Measurements from ENCODE around the gene CAND2. TPM values are rescaled to one million over a fixed set of nuclear protein-coding genes. Genes with fewer than 3 reads are reported as not detected.
"Not testable (repeated sequence)": the region's sequence is repeated elsewhere in the genome, so short reads cannot be mapped to it uniquely, and the experiment has no call there.

Gene CAND2
- total and polyA plus RNA-seq, 2 of the 8 experiments (the other 6 are each of a cell fraction or from before 2014, with no cell fraction given), result 8.7 TPM

- not testable (repeated sequence) for H3K27me3 ChIP-seq (replicated peaks in 1 of 4; ENCODE audit: control insufficient read depth in 3 of 4, extremely low read depth in 1 of 4, insufficient read depth in 3 of 4, low read length in 3 of 4); H4K5ac ChIP-seq (ENCODE audit: insufficient read length, low read depth, low read length); H2BK12ac ChIP-seq (ENCODE audit: low read depth, low read length); H3K4me2 ChIP-seq (ENCODE audit: insufficient read depth in 1 of 2, low read depth in 2 of 2, low read length in 2 of 2); H4K20me1 ChIP-seq (replicated peaks in 1 of 2; ENCODE audit: control insufficient read depth in 1 of 2, insufficient read depth in 2 of 2, low read length in 2 of 2); H3K36me3 ChIP-seq (ENCODE audit: control insufficient read depth in 2 of 4, insufficient read depth in 4 of 4, low read length in 3 of 4); H3K4ac ChIP-seq (replicated peaks; ENCODE audit: insufficient read length, low read depth, low read length); H3K23ac ChIP-seq (ENCODE audit: insufficient read length); FAIRE-seq; H3K9me3 ChIP-seq (ENCODE audit: insufficient read depth in 2 of 2, low read depth in 1 of 2, low read length in 1 of 2); H3K27ac ChIP-seq (ENCODE audit: low read depth, low read length); H3K79me1 ChIP-seq (ENCODE audit: low read depth, low read length); H2BK20ac ChIP-seq (ENCODE audit: low read length); H3K79me2 ChIP-seq (ENCODE audit: control insufficient read depth in 1 of 2, insufficient read depth in 2 of 2, low read length in 2 of 2); H3K9ac ChIP-seq (replicated peaks in 1 of 4; ENCODE audit: extremely low read depth in 1 of 4, low read depth in 3 of 4, low read length in 3 of 4); H3K23me2 ChIP-seq (ENCODE audit: low read depth, low read length); H4K91ac ChIP-seq (replicated peaks; ENCODE audit: insufficient read length, low read length); H2BK5ac ChIP-seq (ENCODE audit: low read depth, low read length); H2BK15ac ChIP-seq (ENCODE audit: low read length); H3K4me1 ChIP-seq (replicated peaks in 1 of 4; ENCODE audit: control insufficient read depth in 3 of 4, insufficient read depth in 4 of 4, low read length in 3 of 4); H3K56ac ChIP-seq (replicated peaks; ENCODE audit: insufficient read length, low read depth, low read length); H4K8ac ChIP-seq (ENCODE audit: extremely low read depth, insufficient read depth, low read length); H3K14ac ChIP-seq (ENCODE audit: insufficient read length); H2BK120ac ChIP-seq (replicated peaks; ENCODE audit: low read depth, low read length); H2AK5ac ChIP-seq (ENCODE audit: low read depth, low read length); DNase-seq (ENCODE audit: low read depth in 1 of 2, low spot score in 2 of 2); H2AFZ ChIP-seq (ENCODE audit: low read length); H3K4me3 ChIP-seq (ENCODE audit: extremely low read depth in 1 of 4, insufficient read depth in 2 of 4, low read depth in 3 of 4, low read length in 4 of 4); H3K18ac ChIP-seq (ENCODE audit: extremely low read depth, low read length)
- 88% methylated on average over 2 of the region's 2 CpGs; no CpG with 5 or more reads in 1 of the 2 experiments for WGBS, 2 experiments (ENCODE audit: extremely low coverage in 1 of 2, insufficient coverage in 1 of 2, insufficient read length in 1 of 2, insufficient replicate concordance in 2 of 2, low coverage in 1 of 2, low lambda C conversion rate in 2 of 2, missing lambda C conversion rate in 1 of 2)
- ChIA-PET CTCF (ENCODE audit: partially characterized antibody) (interaction anchor here (0.9 to 4.6 kb wide), 4 partner anchors 11 to 38 kb away, joined by 3 to 23 read pairs (median 6); partner anchors contain the start of gene RPL32), POLR2A (ENCODE audit: partially characterized antibody) (interaction anchor here (1.3 to 22.9 kb wide), 2 partner anchors 14 to 17 kb away, joined by 3 to 314 read pairs; partner anchors contain the start of gene RPL32)
Observed at GRCh38 chr3:12853847-12854246, 57.4 kb downstream of the CAND2 start.

All from H1 (cell line).